GM08714 (cell line): ENCODE results near the gene USP37.

Experiments used
- H3K4me3 ChIP-seq: fragments of 200-500 bp; sonication (Bioruptor generic); 2 replicates; pipeline ENCODE4 v1.5.1; 2014; ENCODE audit warnings: mild to moderate bottlenecking, low read length, inconsistent platforms
- ZNF274 ChIP-seq: IDR thresholded peaks from 2 replicates; pipeline ENCODE4 v1.6.1; 2012; ENCODE audit warnings: mild to moderate bottlenecking, low read depth, low read length

USP37 gene

DNA sequence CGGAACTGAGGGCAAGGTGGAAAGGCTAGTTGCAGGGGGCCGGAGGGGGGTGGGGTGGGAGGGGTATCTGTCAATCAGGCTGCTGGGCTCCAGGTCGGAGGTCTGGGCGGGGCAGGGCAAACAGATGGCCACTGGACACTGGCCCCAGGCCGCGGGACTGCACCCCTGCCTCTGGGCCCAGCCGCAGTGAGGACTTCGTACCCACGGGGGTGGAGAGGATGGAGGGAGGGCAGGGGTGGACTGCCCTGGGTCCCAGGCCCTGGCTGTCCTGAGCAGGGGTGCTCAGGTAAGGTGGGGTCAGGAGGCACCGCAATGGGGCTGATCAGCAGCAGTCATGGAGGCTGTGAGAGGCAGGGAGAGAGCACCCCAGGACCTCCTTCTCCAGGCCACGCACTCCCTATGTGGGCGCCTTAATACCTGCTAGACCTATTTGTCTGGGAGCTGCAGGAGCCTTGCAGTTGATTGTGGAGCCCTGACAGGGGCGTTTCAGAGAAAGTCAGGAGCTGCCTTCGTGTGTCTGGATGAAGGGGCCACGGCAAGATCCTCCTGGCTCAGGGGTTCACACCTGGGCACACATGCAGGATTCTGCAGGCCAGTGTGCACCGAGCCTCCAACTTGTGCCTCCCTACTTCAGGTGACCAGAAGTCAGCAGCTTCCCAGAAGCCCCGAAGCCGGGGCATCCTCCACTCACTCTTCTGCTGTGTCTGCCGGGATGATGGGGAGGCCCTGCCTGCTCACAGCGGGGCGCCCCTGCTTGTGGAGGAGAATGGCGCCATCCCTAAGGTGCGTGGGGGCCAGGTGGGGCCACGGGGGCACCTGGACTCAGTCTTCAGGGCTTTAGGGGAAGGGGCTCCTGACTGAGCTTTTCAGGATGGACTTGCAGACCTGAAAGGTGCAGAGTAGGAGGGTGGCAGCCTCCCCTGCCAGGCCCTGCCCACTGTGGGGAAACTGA is 166.9 kb downstream of the USP37 start:
- H3K4me3 ChIP-seq: peak overlapping the region; percentile 86
- TF ChIP-seq ZNF274: no peak
